GM19372 (cell line): ENCODE measurements around the gene CRTC3.

Experiments
- ATAC-seq: cut with Tn5 transposase; IDR thresholded peaks from one replicate; pipeline ENCODE4 v1.9.1; 2021; ENCODE audit warnings: mild to moderate bottlenecking, low read depth, moderate library complexity; ENCODE audit not compliant: unreplicated experiment

Gene CRTC3

DNA sequence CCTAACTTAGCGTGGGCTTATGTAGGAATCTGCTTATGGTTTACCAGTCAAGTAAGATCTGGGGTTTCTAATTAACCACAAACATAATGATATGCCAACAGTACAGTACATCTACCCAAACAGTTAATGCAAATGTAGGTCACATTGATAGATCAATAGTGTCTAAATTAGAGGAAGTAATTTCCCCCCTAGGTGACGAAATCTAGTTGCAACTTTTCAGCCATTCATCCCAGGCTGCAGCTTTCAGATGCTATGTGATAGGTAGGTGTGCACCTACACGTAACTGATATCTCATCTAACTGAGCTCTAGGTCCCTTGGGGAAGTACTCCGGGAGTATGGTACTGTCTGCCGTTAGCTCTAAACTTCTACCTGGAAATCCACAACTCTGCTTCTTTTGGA, 57.2 kb downstream of the CRTC3 start:
- ATAC-seq, result no peak

DNA sequence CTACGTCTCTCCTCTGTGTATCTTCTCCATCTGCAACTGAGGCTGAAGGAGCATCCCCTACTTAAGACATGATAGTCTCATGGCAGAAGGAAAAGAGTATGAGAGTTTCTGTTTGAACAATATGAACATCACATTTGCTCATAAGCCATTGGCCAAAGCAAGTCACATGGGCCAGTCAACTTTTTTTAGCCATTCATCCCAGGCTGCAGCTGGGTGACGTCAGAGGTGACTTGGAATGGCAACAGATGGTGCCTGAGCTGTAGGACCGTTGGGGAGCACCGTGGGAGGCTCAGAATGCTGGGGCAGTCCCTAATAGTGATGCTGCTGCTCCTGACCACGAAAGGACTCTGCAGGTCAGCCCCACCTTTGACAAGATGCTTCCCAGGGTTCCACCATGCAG, 58.7 kb downstream of the CRTC3 start:
- ATAC-seq, result no peak

DNA sequence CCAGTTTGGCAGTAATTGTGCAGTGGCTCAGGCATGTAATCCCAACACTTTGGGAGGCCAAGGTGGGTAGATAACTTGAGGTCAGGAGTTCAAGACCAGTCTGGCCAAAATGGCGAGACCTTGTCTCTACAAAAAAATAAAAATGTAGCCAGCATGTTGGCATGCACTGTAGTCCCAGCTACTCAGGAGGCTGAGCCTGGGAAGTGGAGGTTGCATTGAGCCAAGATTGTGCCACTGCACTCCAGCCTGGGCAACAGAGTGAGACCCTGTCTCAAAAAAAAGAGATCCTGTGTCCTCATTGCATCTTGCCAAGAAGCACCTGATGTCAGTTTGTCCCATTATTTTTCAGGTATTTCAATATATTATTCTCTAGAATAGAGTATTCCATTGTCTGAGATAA, 61.8 kb downstream of the CRTC3 start:
- no peak for ATAC-seq

DNA sequence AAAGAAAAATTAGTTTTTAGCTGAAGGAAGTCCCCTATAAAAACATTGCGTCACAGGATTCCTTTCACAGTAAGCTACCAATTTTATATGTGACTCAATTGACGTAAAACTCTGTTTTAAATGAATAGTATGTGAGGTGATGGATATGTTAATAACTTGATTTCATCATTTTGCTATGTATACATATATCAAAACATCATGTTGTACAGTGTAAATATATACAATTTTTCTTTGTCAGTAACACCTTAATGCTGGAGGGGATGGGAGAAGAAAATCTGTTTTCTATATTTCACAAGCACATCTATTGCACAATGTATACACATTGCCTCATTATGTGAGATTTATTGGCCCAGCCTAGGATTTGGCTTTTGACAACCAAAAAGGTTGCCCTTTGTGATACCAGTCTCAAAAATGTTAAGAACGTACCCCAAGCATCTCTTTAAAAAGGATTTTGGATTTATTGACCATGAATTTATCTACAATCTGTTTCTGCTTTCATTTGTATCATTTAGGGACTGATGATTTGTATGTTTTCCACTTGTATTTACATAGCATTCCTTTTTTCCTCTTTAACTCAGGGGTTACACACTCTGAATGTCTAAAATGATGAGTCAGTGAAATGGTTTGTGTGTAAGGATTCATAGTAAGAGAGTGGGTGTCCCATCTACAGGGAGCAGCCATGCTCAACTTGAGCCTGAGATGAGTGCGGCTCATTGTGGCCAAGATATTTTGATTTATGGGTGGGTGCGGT, 62.6 kb downstream of the CRTC3 start:
- no peak for ATAC-seq

DNA sequence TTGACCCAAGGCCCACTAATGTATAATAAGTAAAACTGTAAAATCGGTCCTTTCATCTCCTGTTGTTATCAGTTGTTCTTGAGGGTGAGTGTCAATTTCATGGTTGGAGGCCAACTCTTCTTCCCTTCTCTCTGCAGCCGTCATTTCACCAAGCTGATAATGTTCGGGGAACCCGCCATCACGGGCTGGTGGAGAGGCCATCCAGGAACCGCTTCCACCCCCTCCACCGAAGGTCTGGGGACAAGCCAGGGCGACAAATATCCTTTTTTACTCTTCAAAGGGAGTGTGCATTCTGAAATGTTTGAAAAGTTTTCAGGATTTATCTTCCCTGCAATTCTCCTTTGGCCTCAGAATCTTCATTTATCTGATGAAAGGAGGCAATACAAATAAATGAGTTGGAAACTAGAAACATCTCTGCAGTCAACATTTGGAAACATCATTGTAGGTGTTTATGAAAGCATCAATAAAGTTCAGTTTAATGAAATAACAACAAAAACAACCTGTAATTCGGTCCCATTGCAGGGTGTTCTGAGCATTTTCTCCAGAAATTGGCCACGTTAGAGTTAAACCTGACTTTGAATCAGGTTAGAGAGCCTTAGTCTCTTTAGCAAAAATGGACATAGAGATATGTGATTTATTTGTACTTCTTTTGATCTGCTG, 63.9 kb downstream of the CRTC3 start:
- no peak for ATAC-seq

DNA sequence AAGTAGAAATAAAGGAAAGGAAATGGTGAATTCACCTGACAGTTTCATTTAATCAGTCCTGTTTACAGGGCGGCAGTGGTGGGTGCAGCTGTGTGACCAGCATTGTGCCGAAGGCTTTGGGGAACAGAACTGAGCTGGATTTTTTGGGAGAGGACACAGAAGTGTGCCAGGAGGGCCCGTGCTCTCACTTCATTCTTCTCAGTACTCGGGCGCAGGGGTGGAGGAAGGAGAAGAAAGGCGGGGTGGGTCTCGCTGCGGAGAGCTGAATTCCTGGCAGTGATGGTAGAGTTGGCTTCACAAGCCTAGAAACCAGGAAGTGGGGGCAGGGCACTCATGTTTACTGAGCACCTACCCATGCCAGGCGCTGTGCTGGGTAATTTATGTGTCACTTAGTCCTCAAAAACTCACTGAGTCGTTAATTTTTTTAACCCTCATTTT, 64.6 kb downstream of the CRTC3 start:
- no peak for ATAC-seq

DNA sequence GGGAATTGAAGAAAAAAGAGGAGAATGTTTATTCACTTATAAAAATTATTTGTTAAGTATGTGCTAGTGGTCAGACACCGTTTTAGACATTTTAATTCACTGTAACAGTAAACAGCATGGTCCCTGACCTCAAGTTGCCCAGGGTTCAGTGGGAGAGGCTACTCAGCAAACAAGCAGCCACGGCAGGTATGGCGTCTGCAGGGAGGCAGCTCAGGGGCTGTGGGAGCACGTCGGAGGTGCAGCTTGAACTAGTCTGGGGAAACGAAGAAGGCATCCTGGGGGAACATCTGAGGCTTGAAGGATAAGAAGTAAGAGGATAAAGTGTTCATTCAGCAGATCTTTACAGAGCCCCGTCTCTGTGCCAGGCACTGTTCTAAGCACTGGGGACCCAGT, 66.0 kb downstream of the CRTC3 start:
- ATAC-seq, result peak; percentile 28

DNA sequence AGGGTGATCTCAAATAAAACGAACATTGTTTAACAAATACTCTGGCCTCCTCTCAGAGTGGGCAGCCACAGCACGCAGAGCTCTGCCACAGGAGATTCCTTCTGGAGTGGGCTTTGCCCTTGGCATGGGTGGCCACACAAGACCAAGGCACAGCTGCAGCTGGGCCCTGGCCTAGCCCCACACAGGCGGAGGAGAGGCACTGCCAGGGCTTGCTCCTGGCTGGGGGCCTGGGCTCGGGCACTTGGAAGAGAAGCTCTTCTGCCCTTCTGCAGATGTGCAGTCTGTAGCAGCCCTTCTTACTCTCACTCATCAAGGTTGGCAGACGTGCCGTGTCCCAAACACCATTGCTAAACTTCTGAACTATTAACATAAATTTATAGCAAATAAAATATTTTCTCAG, 67.2 kb downstream of the CRTC3 start:
- no peak for ATAC-seq

DNA sequence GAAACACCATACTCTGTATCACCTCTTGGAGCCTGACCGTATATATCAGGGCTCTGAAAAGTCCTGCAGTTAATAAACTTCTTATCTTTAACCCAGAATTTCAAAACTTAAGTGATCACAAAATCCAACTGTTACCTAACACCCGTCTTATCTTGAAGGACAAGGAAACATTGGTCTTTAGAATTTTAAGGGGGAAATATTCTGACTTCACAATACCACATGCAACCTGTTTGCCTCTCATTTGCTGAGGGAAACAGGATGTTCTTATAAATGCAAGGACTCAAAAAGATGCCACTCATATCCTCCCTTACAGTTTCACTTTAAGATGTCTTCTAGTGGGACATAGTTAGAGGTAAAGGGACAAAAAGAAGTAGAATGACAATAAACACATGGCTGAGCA, 67.9 kb downstream of the CRTC3 start:
- ATAC-seq, result peak; percentile 22

DNA sequence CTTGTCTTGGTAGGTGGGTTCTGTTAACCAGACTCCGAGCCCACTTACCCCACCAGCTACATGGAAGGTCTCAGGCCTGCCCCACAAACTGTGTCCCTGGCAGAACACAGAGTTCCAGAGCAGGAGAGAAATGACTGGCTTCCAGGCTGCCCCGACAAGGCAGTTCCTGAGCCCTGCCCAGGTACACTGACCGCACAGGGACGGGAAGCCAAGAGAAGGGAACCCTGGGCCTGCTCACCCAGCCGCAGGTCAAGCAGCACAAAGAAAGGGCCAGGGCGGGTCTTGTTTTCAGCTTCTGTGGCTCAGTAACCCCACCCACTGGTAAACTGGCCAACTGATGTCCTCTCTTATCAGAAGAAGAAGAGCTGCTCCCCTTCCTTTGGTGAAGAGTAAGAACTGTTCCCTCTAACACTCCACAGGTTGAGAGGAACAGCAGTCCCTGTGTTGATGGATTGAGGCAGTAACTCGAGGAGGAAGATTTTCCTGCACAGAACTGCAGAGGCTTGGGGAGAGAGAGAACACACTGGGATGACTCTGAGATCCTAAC, 68.4 kb downstream of the CRTC3 start:
- peak; percentile 47 for ATAC-seq

DNA sequence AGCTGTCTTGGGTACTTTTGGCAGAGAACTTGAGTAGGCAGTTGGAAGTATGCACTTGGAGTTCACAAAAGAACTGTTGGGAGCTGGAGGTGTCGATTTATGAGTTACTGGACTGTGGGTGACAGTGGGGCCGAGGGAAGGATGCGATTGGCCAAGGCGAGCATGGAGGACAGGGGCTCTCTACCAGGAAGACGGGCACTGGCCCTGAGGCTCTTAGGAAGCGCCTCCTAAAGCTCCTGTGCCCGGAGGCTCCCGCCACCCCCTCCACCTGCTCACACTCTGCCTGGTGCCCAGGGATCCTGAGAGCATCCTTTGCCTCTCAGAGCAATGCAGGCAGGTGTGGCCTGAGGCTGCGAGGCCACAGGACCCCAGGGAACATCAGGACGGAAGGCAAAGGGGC, 69.0 kb downstream of the CRTC3 start:
- no peak for ATAC-seq

DNA sequence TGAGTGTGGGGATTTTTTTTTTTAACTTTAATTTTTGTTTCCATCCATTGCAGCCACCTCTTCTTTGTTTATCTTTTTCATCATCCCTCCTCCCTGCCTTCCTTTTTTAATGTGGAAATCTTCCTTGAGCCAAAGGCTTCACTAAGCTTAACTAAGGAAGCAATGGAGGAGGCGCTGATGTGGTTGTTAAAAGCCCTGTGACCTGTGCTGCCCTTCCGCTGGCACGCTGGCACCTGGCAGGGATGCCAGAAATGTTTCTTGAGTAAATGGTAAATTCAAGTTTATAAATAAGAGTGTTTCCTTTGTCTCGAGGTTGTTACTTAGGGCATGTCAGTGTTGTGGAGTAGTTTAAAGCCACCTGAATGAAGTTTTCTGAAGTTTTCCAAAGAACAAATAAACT, 69.4 kb downstream of the CRTC3 start:
- no peak for ATAC-seq

DNA sequence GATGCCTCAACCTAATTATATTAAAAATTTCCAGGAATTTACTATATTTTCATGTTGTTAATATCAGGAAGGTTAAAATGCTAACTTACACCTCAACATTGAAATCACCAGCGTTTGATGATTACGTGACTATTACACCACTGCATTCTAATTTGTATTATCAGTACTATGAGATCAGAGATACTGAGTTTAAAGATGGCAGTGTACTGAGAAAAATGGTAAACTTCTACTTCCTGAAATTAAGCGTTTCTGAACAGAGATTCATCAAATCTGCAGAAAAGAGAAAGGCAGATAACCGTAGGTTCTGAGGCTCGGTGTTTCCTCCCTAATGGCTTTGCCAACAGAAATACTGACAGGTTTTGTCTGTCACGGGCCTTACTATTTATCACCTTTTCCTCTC, 69.9 kb downstream of the CRTC3 start:
- no peak for ATAC-seq

DNA sequence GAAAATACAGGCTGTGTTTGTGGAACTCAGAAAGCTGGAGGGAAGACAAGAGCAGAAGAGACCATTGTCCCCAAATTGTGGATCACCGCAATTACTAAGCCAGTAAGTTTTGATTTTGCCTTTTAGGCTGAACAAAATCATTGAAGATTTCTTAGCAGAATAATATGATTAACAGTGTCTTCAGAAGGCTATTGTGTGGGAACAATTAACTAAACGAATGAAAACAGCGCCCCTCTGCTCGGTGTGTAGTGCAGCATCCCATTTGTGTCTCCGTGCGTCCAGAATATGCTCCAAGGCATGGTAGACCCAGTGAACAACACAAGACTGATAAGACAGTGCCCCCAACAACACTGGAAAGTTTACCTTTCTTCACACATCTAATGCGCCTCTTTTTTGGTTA, 71.2 kb downstream of the CRTC3 start:
- no peak for ATAC-seq

DNA sequence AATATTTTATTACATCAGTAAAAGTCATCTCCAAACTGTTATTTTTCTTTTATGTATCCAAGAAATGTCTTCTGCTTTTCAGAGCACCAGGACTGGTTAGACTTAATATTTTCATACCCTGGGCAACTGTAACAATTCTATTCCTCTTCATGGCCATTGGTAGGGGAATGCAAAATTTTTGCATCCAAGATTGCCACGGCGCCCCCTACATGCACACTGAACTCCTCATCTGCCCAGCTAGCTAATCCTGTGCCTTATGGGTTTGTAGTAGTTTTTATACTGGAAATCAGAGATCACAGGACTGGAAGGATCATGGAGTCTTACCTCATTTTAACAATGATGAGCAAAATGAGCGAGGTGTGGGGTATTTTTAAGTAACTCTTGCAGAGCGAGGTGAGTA, 74.2 kb downstream of the CRTC3 start:
- no peak for ATAC-seq

DNA sequence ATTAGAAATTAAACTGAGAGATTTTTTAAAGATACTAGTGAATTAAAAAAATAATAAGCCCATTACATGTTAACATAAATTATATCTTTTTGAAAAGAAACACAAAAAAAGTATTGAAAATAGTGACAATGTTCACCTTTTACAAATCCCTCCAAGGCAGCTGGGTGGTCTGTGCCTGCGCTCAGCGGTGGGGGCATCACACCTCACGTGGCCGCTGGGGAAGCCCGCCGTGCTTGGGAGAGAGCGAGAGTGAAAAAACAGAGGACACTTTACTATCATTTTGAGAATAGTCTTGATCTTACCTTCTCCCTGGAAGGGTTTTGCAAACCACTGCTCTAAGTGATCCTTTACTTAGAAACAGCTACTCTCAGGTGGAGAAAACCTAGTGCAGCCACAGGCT, 76.9 kb downstream of the CRTC3 start:
- ATAC-seq, result no peak

DNA sequence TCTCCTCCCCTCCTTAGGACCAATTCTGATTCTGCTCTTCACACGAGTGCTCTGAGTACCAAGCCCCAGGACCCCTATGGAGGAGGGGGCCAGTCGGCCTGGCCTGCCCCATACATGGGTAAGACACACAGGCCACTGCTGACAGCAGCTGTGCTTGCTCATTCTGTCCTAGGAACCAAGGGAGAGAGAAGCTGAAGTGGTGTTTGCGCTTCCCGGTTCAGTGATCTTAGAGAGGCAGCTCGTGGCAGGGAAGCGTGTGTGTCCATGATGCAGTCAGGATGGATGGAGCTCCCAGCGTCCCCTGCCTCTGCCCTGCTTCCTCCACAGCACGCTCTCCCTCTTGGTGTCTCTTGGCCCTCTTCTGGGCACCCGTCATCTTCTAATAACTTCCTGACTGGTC, 77.6 kb downstream of the CRTC3 start:
- ATAC-seq, result no peak

DNA sequence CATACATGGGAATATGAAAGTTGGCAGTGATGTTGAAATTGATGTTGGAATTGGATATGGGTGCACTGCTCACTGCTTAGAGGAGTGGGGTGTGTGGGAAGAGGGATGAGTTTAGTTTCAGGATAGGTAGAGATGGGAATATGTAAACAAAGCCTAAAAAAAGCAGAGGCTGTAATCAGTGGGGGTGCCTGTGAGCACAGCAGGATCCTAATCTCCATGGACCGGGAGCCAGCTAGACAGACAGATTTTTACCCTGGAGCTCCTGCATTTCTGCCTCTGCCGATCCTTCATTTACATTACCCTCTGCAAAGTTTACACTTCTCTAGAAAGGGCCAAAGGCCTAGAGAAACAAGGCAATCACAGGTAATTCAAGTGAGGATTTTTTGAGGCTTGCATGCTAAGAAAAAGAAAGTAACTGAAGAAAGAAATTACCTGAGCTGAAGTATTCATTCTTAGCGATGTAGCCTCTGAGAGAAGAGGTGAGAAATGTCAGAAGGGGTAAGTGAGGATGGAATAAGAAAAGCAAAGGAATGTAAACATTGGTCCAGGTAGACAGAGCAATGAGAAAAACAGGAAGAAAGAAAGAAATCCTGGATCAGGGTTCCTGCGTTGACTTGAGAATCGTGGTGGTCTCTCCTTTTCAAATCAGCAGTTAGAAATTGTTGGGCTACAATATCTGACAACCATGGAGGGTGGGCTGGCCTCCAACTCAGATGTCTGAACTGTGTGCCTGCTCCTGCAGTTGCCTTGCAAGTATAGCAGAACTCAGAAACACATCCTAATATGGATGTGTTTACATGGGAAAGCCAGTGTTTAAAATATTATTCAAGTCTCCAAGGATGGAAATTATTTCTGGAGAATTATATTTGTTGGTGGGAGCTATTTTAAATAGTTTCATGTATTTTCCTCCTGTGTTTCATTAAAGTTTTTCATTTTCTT, 79.8 kb downstream of the CRTC3 start:
- no peak for ATAC-seq

DNA sequence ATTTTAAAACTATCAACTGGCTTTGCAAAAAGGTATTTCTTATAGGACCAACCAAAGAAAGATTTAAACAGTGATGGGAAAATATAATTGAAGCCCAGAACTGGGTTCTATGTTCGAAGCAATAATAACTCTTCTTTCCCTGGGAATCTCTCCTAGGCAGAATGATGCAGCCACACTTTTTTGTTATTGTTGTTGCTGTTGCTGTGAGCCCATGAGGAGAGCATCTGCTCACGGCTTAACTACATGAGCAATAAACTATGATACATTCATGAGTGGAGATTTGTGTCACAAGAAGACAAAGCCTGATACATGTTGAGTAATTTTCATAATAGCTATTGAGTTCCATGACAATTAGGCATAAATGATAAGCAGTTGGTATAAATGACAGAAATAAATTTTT, 80.5 kb downstream of the CRTC3 start:
- ATAC-seq, result no peak

DNA sequence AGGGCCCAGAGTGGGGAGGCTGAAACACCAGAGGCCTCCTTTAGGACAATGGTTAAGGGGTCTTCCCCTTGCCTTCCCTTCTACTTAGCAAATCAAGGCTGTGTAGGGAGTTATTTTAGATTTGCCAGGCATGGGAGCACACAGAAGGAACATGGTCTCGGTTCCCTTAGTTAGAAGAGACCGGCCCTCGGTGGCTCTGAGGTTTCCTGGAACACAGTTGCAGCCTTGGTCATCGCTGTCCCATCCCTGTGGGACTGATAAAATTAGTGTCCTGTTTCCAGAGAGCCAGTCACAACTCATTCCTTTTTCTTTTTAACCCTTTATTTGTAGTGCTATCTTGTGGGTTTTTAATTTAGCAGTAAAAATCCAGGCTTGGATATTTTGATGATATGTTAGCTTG, 81.4 kb downstream of the CRTC3 start:
- no peak for ATAC-seq

DNA sequence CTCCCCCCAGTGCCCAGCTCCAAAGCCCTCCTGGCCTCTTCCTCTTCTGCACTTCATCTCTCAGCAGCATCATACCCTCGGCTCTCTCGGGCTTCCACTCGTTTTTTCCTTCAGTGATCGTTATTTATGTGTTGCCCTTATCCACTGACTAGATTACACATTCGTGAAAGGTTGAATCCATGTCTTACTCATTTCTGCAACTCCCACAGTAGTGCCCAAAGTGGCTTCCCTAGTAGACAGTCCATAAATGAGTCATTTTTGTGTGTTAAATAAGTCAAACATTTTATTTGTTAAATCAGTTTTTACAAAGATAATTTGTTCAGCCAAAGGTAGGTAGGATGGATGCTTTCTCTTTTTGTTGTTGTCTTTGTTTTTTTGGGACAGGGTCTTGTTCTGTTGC, 87.4 kb downstream of the CRTC3 start:
- ATAC-seq, result no peak
